Neural cell (in vitro differentiated cells): ENCODE results near the gene TNRC6C. TPM values are rescaled to one million over a fixed set of nuclear protein-coding genes. Genes with fewer than 3 reads are reported as not detected.
"Not testable (repeated sequence)": the region's sequence is repeated elsewhere in the genome, so short reads cannot be mapped to it uniquely, and the experiment has no call there.

ENCODE experiments used
- H2AFZ ChIP-seq: fragments of 200-600, 300-800 bp; sonication (generic), shearing (Covaris generic); 2 replicates; pipeline ENCODE4 v1.6.0; 2014; ENCODE audit warnings: low read depth, mild to moderate bottlenecking, antibody characterized with exemption, low read length, moderate library complexity
- H3F3A ChIP-seq: fragments of 200-600 bp; shearing (Covaris generic); 2 replicates; pipeline ENCODE4 v1.6.1; 2016; ENCODE audit warnings: mild to moderate bottlenecking, moderate library complexity, mixed read lengths, antibody characterized with exemption, low read length; ENCODE audit not compliant: insufficient read depth, poor library complexity, severe bottlenecking
- H3K27ac ChIP-seq: fragments of 200-600, 300-800 bp; sonication (generic), shearing (Covaris generic); 2 replicates; pipeline ENCODE4 v1.5.1; 2014; ENCODE audit warnings: mild to moderate bottlenecking, low read length, moderate library complexity
- H3K27me3 ChIP-seq: fragments of 300-800, 200-600 bp; sonication (generic), shearing (Covaris generic); 2 replicates; pipeline ENCODE4 v1.6.0; 2014; ENCODE audit warnings: mild to moderate bottlenecking, low read depth, low read length, moderate library complexity; ENCODE audit not compliant: insufficient read depth
- H3K36me3 ChIP-seq: fragments of 300-800, 200-600 bp; sonication (generic), shearing (Covaris generic); 2 replicates; pipeline ENCODE4 v1.5.1; 2014; ENCODE audit warnings: mild to moderate bottlenecking, antibody characterized with exemption, low read length, moderate library complexity; ENCODE audit not compliant: insufficient read depth
- H3K4me2 ChIP-seq: fragments of 300-800, 200-600 bp; sonication (generic), shearing (Covaris generic); 2 replicates; pipeline ENCODE4 v1.6.0; 2014; ENCODE audit warnings: mild to moderate bottlenecking, low read length
- H3K4me3 ChIP-seq: fragments of 300-800, 200-600 bp; sonication (generic), shearing (Covaris generic); 2 replicates; pipeline ENCODE4 v1.5.1; 2014; ENCODE audit warnings: mild to moderate bottlenecking, low read length, moderate library complexity
- H3K79me2 ChIP-seq: fragments of 200-600 bp; shearing (Covaris generic); replicated peaks from 2 replicates; pipeline ENCODE4 v1.6.0; 2014; ENCODE audit warnings: mild to moderate bottlenecking, low read length, moderate library complexity; ENCODE audit not compliant: insufficient read depth
- H3K9ac ChIP-seq: fragments of 300-800, 200-600 bp; sonication (generic), shearing (Covaris generic); 2 replicates; pipeline ENCODE4 v1.6.1; 2016; ENCODE audit warnings: mild to moderate bottlenecking, low read length, mixed read lengths
- H3K9me2 ChIP-seq: fragments of 200-600 bp; shearing (Covaris generic); 2 replicates; pipeline ENCODE4 v1.6.1; 2016; ENCODE audit warnings: mild to moderate bottlenecking, low read length, mixed read lengths; ENCODE audit not compliant: insufficient read depth
- H3K9me3 ChIP-seq: fragments of 200-600, 300-800 bp; sonication (generic), shearing (Covaris generic); 2 replicates; pipeline ENCODE4 v1.6.1; 2016; ENCODE audit warnings: mild to moderate bottlenecking, mixed run types, low read length, moderate library complexity, mixed read lengths
- H4K20me1 ChIP-seq: fragments of 200-600 bp; shearing (Covaris generic); 2 replicates; pipeline ENCODE4 v1.6.1; 2016; ENCODE audit warnings: mild to moderate bottlenecking, mixed run types; ENCODE audit not compliant: insufficient read depth
- EP300 ChIP-seq: fragments of 450-650 bp; conservative IDR thresholded peaks from 2 replicates; pipeline ENCODE4 v1.6.1; 2014; ENCODE audit warnings: antibody characterized with exemption, mild to moderate bottlenecking, moderate library complexity; ENCODE audit not compliant: poor library complexity, severe bottlenecking
- EZH2 ChIP-seq: fragments of 200-600, 300-800 bp; shearing (Covaris generic), sonication (generic); IDR thresholded peaks from 2 replicates; pipeline ENCODE4 v1.6.1; 2014; ENCODE audit warnings: antibody characterized with exemption, low read length, borderline replicate concordance, mild to moderate bottlenecking; ENCODE audit not compliant: insufficient read depth, poor library complexity, severe bottlenecking
- MXI1 ChIP-seq: fragments of 450-650 bp; conservative IDR thresholded peaks from 2 replicates; pipeline ENCODE4 v1.6.1; 2014; ENCODE audit warnings: antibody characterized with exemption, mild to moderate bottlenecking; ENCODE audit not compliant: poor library complexity, severe bottlenecking
- POLR2AphosphoS5 ChIP-seq: IDR thresholded peaks from 2 replicates; pipeline ENCODE4 v1.6.1; 2012
- RAD21 ChIP-seq: fragments of 450-650 bp; conservative IDR thresholded peaks from 2 replicates; pipeline ENCODE4 v1.6.1; 2014; ENCODE audit warnings: antibody characterized with exemption, mild to moderate bottlenecking, moderate library complexity
- SMC3 ChIP-seq: fragments of 450-650 bp; conservative IDR thresholded peaks from 2 replicates; pipeline ENCODE4 v1.6.1; 2014; ENCODE audit warnings: antibody characterized with exemption, mild to moderate bottlenecking, moderate library complexity; ENCODE audit not compliant: poor library complexity
- TAF1 ChIP-seq: IDR thresholded peaks from 2 replicates; pipeline ENCODE4 v1.6.1; 2012; ENCODE audit warnings: low read depth
- polyA plus RNA-seq: library from polyadenylated mRNA; depleted of rRNA; stranded (reverse); fragments of >200 nt; gene quantifications from 2 replicates; pipeline ENCODE4 v1.2.3, GENCODE V29; 2014
- TF ChIP-seq, protein P1 (sequence below): IDR thresholded peaks from 2 replicates; pipeline ENCODE4 v1.6.1; 2012; ENCODE audit warnings: borderline replicate concordance
- TF ChIP-seq, protein P2 (sequence below): fragments of 450-650 bp; IDR thresholded peaks from 2 replicates; pipeline ENCODE4 v1.5.1; 2014; ENCODE audit warnings: antibody characterized with exemption, mild to moderate bottlenecking, moderate library complexity; ENCODE audit not compliant: poor library complexity, severe bottlenecking

The TNRC6C gene
- polyA plus RNA-seq, 1 donor from 2014 or later: 15.4 TPM

GRCh38 chr17:77935121-77935571, 23.4 kb upstream of the TNRC6C start:
- no peak for TF ChIP-seq TAF1
- no peak for TF ChIP-seq EP300
- TF ChIP-seq MXI1: no peak
- TF ChIP-seq, protein P1, sequence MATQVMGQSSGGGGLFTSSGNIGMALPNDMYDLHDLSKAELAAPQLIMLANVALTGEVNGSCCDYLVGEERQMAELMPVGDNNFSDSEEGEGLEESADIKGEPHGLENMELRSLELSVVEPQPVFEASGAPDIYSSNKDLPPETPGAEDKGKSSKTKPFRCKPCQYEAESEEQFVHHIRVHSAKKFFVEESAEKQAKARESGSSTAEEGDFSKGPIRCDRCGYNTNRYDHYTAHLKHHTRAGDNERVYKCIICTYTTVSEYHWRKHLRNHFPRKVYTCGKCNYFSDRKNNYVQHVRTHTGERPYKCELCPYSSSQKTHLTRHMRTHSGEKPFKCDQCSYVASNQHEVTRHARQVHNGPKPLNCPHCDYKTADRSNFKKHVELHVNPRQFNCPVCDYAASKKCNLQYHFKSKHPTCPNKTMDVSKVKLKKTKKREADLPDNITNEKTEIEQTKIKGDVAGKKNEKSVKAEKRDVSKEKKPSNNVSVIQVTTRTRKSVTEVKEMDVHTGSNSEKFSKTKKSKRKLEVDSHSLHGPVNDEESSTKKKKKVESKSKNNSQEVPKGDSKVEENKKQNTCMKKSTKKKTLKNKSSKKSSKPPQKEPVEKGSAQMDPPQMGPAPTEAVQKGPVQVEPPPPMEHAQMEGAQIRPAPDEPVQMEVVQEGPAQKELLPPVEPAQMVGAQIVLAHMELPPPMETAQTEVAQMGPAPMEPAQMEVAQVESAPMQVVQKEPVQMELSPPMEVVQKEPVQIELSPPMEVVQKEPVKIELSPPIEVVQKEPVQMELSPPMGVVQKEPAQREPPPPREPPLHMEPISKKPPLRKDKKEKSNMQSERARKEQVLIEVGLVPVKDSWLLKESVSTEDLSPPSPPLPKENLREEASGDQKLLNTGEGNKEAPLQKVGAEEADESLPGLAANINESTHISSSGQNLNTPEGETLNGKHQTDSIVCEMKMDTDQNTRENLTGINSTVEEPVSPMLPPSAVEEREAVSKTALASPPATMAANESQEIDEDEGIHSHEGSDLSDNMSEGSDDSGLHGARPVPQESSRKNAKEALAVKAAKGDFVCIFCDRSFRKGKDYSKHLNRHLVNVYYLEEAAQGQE: no peak
- TF ChIP-seq, protein P2, sequence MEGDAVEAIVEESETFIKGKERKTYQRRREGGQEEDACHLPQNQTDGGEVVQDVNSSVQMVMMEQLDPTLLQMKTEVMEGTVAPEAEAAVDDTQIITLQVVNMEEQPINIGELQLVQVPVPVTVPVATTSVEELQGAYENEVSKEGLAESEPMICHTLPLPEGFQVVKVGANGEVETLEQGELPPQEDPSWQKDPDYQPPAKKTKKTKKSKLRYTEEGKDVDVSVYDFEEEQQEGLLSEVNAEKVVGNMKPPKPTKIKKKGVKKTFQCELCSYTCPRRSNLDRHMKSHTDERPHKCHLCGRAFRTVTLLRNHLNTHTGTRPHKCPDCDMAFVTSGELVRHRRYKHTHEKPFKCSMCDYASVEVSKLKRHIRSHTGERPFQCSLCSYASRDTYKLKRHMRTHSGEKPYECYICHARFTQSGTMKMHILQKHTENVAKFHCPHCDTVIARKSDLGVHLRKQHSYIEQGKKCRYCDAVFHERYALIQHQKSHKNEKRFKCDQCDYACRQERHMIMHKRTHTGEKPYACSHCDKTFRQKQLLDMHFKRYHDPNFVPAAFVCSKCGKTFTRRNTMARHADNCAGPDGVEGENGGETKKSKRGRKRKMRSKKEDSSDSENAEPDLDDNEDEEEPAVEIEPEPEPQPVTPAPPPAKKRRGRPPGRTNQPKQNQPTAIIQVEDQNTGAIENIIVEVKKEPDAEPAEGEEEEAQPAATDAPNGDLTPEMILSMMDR: no peak
- TF ChIP-seq RAD21: no peak
- no peak for TF ChIP-seq POLR2AphosphoS5
- TF ChIP-seq EZH2: no peak
- TF ChIP-seq SMC3: no peak
- H3K79me2 ChIP-seq: no peaks in the 10 kb centered on the region
- no peak overlapping the region for H2AFZ ChIP-seq
- H3K4me3 ChIP-seq: no peak overlapping the region
- no peak overlapping the region for H3K9ac ChIP-seq
- no peak overlapping the region for H3K27ac ChIP-seq
- no peaks in the 10 kb centered on the region for H3K9me3 ChIP-seq
- H3F3A ChIP-seq: no peaks in the 10 kb centered on the region
- H3K27me3 ChIP-seq: no peaks in the 10 kb centered on the region
- no peaks in the 10 kb centered on the region for H3K36me3 ChIP-seq
- no peak overlapping the region for H3K4me2 ChIP-seq
- H3K9me2 ChIP-seq: no peaks in the 10 kb centered on the region
- H4K20me1 ChIP-seq: no peaks in the 10 kb centered on the region

- not testable (repeated sequence) for H3K4me2 ChIP-seq, H3K9me3 ChIP-seq, H3K27ac ChIP-seq, H3F3A ChIP-seq, H2AFZ ChIP-seq, H3K4me3 ChIP-seq, H3K9ac ChIP-seq, H3K36me3 ChIP-seq, H3K27me3 ChIP-seq, H4K20me1 ChIP-seq, H3K9me2 ChIP-seq, H3K79me2 ChIP-seq
Observed at GRCh38 chr17:77935744-77936143, 22.8 kb upstream of the TNRC6C start.

GRCh38 chr17:77936881-77937280, 21.6 kb upstream of the TNRC6C start:
- Histone ChIP-seq H2AFZ (no peak overlapping the region), H3K4me2 (no peak overlapping the region), H4K20me1 (no peaks in the 10 kb centered on the region), H3K27ac (no peak overlapping the region), H3K9ac (no peak overlapping the region), H3K9me2 (no peaks in the 10 kb centered on the region), H3K4me3 (no peak overlapping the region), H3K27me3 (no peaks in the 10 kb centered on the region), H3K79me2 (no peaks in the 10 kb centered on the region), H3F3A (no peaks in the 10 kb centered on the region), H3K36me3 (no peaks in the 10 kb centered on the region), H3K9me3 (no peaks in the 10 kb centered on the region)
- TF ChIP-seq TAF1: no peak
- TF ChIP-seq, protein P1: no peak
